D341Med (cell line): ENCODE results near the gene SCYGR6.

Experiments
- DNase-seq: peaks from one replicate; pipeline ENCODE4 v3.0.0; 2012; ENCODE audit warnings: low spot score

Gene SCYGR6

DNA sequence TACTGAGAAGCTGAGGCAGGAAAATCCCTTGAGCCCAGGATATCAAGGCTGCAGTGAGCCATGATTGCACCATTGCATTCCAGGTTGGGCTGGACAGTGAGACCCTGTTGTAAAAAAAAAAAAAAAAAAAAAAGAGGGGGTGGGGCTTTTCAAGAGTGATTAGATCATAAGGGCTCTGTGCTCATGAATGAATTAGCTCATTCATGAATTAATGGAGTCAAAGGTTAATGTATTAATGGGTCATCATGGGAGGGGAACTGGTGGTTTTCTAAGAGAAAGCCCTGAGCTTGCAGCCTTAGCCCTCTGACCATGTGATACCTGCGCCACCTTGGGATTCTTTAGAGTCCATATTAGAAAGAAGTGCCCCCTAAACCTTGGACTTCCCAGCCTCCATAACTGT, 11.3 kb downstream of the SCYGR6 start:
- no peak for DNase-seq

DNA sequence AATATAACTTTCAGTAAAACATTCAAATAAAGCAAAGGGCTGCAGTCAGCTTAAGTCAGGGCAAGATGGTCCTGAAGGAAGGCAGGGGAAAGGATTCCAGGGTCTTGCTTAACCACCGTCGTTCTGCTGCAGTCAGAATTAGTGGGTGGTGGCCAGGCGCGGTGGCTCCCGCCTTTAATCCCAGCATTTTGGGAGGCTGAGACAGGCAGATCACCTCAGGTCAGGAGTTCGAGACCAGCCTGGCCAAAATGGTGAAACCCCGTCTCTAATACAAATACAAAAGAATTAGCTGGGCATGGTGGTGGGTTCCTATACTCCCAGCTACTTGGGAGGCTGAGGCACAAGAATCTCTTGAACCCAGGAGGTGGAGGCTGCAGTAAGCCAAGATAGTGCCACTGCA, 13.6 kb downstream of the SCYGR6 start:
- no peak for DNase-seq

DNA sequence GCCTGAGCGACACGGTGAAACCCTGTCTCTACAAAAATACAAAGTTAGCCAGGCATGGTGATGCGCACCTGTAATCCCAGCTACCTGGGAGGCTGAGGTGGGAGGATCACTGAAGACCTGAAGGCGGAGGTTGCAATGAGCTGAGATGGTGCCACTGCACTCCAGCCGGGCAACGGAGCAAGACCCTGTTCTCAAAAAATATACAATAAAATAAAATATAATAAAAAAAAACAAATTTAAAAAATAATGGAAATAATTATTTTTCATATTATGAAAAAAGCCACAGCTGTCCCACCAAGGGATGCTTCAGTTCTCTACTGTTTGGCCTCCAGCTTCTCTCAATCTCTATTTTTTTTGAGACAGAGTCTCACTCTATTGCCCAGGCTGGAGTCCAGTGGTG, 17.2 kb downstream of the SCYGR6 start:
- DNase-seq: no peak

DNA sequence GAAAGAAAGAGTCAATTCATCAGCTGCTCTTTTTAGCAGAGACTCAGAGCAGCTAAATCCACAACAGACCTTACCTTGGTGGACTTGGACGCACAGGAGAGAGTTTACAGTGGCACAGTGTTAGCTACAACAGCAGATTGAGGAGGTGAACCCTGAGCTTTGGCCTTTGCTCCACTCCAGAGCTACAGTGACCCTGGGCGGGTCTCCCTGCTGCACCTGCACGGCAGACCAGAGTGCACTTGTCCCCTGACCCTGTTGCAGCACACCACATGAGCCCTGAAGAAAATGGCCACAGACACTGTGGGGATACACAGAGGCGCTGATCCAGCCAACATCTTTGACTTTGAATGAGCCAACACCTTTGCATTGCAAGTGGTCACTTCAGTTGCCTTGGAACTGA, 17.7 kb downstream of the SCYGR6 start:
- DNase-seq: no peak

DNA sequence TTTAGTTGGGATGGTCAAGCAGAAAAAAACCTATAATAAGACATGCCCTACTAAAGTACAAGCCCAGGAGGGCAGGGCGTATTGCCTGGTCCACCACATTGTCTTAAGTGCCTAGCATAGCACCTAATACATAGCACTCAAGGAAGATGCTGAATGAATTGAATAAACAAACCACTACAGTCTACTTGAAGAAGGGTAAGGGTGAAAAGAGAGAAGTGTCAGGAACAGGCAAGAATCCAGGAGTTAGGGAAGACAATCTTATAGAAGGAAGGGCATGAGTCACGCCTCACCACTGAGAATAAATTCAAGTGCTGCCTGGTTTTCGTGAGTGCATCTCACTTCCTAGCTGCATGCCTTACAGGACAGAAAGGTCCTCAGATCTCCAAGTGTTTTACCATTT, 20.6 kb downstream of the SCYGR6 start:
- no peak for DNase-seq

DNA sequence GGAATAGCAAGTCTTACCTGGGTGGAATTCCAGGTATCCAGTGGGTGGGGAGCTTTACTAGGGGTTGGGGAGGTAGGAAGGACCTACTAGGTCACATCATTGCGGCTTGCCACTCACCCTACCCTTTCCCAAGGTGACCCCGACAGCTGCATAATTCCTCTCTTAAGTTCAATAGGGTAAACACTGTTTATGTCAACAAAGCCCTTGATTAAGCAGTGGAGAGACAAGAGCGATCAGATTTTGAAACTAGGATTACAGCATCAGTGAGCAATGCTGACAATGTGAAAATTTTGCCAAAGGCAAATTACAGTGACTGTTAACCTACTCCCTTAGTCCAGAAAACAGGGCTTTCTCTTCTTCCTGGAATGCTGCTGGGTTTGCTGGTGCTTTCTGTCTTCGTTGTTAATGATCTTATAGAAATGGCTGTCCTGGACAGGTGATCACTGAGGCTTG, 21.3 kb downstream of the SCYGR6 start:
- no peak for DNase-seq

DNA sequence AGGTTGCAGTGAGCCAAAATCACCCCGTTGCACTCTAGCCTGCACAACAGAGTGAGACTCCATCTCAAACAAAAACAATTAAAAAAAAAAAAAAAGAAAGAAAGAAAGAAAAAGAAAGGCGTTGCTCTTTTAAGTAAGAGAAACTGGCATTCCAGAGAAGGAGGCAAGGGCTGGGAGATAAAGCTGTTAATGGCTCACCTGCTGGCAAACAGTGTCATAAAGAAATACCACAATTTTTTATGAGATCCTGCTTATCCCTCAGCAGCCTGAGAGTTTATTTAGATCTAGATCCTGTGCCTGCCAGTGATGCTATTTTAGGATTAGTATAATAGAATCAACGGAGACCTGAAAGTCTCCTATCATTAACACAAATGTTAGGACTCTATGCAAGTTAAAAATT, 23.0 kb downstream of the SCYGR6 start:
- no peak for DNase-seq

DNA sequence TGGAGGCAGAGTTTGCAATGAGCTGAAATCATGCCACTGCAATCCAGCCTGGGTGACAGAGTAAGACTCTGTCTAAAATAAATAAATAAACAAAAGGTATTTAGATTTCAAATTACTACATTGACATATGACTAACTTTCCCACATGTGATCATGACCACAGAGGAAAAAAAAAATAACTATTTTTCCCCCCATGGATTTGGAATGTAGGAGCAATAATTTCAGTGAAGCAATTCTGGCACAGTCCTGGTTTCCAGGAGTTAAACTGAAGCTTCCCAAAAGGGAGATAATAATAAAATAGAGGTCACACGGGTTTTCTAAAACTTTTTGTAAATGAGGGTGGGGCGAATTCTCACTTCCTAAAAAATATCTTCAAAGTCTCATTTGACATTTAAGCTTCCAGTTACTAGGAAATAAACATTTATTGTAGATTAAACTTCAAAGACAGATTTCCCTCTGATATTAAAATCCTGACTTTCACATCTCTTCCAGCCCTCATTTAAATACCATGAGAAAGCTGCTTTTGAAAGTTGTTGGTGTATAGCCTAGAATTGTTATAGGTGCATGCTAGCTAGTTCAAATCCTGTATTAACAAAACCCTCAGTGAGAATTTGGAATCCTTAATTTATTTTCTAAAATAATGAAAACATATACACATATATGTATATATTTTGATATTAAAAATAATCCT, 27.4 kb downstream of the SCYGR6 start:
- DNase-seq: no peak

DNA sequence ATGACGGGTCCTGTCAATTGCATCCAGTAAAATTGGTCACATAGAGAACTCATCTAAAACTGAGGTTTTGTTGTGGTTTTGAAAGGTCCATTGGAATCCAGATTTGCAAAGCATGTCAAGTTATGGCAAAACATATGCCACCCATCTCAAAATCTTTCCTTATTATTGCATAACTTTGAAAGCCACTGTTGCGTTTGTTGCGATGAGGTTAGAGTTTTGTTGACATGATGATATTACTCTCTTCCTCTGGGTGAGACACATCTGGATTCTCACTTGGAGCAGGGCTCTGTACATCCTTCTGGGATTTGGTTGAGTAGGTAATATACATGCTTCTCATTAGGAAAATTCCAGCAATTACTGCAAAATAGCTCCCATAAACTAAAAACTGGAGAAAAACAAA, 37.4 kb downstream of the SCYGR6 start:
- DNase-seq: no peak

DNA sequence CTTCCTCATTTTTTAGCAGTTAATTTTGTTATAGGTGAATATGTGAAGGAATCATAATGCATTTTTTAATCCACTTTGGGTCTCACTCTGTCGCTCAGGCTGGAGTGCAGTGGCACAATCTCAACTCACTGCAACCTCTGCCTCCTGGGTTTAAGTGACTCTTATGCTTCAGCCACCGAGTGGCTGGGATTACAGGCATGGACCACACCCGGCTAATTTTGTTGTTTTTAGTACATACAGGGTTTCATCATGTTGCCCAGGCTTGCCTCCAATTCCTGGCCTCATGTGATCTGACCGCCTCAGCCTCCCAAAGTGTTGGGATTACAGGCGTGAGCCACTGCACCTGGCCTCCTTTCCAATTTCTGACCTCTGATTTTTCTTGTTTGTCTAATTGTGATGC, 40.3 kb downstream of the SCYGR6 start:
- no peak for DNase-seq

DNA sequence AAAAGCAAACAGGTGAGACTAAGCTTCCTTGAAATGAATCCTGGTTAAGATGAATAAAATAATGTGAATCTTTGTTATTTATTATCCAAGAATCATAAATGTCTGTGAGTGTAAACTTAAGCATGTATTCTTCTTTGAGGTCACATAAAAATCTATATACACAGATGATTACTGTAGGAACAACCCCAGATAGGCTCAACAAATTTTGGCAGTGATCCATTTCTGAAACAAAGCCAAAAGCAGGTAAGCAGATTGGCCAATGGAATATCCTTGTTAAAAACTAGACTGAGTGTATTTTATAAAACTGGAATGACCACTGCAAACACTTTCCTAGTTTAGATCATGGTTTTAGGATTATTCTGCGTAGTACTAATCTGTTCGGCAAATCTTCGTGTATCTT, 46.6 kb downstream of the SCYGR6 start:
- no peak for DNase-seq

DNA sequence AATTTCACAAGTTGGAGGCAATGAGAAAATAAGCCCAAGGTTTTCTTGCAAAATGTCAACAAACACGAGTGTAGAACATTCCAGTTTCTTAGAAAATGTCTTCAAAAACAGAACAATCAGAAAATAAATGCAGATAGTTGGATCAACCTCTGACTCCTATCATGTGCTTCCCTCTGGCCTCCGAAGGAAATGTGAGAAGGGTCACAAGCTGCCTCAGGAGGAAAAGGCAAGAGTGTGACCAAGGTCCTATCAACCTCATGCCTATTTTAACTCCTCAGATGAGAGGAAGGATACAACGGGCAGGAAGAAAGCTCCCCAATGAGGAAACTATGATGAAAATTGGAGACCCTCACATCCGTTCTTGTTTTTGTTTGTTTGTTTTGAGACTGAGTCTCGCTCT, 50.1 kb downstream of the SCYGR6 start:
- no peak for DNase-seq
